HepG2 (cell line): ENCODE data around the gene RERE. TPM values are rescaled to one million over a fixed set of nuclear protein-coding genes. Genes with fewer than 3 reads are reported as not detected.

Source experiments
- ADNP ChIP-seq: sonication (generic); formaldehyde crosslinking; IDR thresholded peaks from 2 replicates; pipeline ENCODE4 v1.4.0; 2020; ENCODE audit warnings: missing genetic modification reagents
- E2F2 ChIP-seq: sonication (generic); formaldehyde crosslinking; IDR thresholded peaks from 2 replicates; pipeline ENCODE4 v1.4.0; 2020; ENCODE audit warnings: missing genetic modification reagents, borderline replicate concordance
- GLI4 ChIP-seq: sonication (generic); formaldehyde crosslinking; IDR thresholded peaks from 2 replicates; pipeline ENCODE4 v1.5.1; 2020; ENCODE audit warnings: missing genetic modification reagents, mild to moderate bottlenecking, moderate library complexity, borderline replicate concordance
- GLMP ChIP-seq: sonication (generic); formaldehyde crosslinking; IDR thresholded peaks from 2 replicates; pipeline ENCODE4 v1.9.0; 2021; ENCODE audit warnings: missing genetic modification reagents, mild to moderate bottlenecking, borderline replicate concordance
- HNRNPLL ChIP-seq: fragments of 200-400 bp; formaldehyde crosslinking; IDR thresholded peaks from 2 replicates; pipeline ENCODE4 v1.6.1; 2017; ENCODE audit warnings: mild to moderate bottlenecking, low read depth, low read length; ENCODE audit not compliant: poor library complexity, severe bottlenecking
- JUN ChIP-seq: sonication (generic); formaldehyde crosslinking; IDR thresholded peaks from 2 replicates; pipeline ENCODE4 v1.4.0; 2020; ENCODE audit warnings: mild to moderate bottlenecking, missing genetic modification reagents
- KAT8 ChIP-seq: IDR thresholded peaks from 2 replicates; pipeline ENCODE4 v1.6.1; 2016; ENCODE audit warnings: missing genetic modification reagents, missing compliant biosample characterization
- KMT2B ChIP-seq: IDR thresholded peaks from 2 replicates; pipeline ENCODE4 v1.6.1; 2016; ENCODE audit warnings: missing genetic modification reagents, missing compliant biosample characterization
- MBD4 ChIP-seq: IDR thresholded peaks from 2 replicates; pipeline ENCODE4 v1.6.1; 2012; ENCODE audit warnings: low read length, inconsistent platforms, borderline replicate concordance
- PBX3 ChIP-seq: sonication (generic); formaldehyde crosslinking; IDR thresholded peaks from 2 replicates; pipeline ENCODE4 v1.8.1; 2023; ENCODE audit warnings: missing genetic modification reagents, inconsistent platforms, borderline replicate concordance
- PCBP1 ChIP-seq: fragments of 200-400 bp; formaldehyde crosslinking; IDR thresholded peaks from 2 replicates; pipeline ENCODE4 v1.6.1; 2017; ENCODE audit warnings: mild to moderate bottlenecking, low read depth, low read length, borderline replicate concordance
- PHF20 ChIP-seq: sonication (generic); formaldehyde crosslinking; IDR thresholded peaks from 2 replicates; pipeline ENCODE4 v1.5.0; 2020; ENCODE audit warnings: mild to moderate bottlenecking, missing genetic modification reagents
- POLR2A ChIP-seq, 2 experiments: IDR thresholded peaks; 2 replicates each; pipeline ENCODE4 v1.6.1; 2011; ENCODE audit warnings: low read depth in 2 of 2, low read length in 2 of 2, mild to moderate bottlenecking in 1 of 2, moderate library complexity in 1 of 2; ENCODE audit not compliant: insufficient read depth in 1 of 2
- SRY ChIP-seq: sonication (generic); formaldehyde crosslinking; IDR thresholded peaks from 2 replicates; pipeline ENCODE4 v1.8.0; 2022; ENCODE audit warnings: mild to moderate bottlenecking, missing genetic modification reagents
- ZBTB38 ChIP-seq: sonication (generic); formaldehyde crosslinking; IDR thresholded peaks from 2 replicates; pipeline ENCODE4 v1.5.1; 2020; ENCODE audit warnings: mild to moderate bottlenecking, missing genetic modification reagents
- ZFP37 ChIP-seq: sonication (generic); formaldehyde crosslinking; IDR thresholded peaks from 2 replicates; pipeline ENCODE4 v1.4.0; 2020; ENCODE audit warnings: missing genetic modification reagents, borderline replicate concordance
- ZNF224 ChIP-seq: sonication (generic); formaldehyde crosslinking; IDR thresholded peaks from 2 replicates; pipeline ENCODE4 v1.5.0; 2020; ENCODE audit warnings: mild to moderate bottlenecking, missing genetic modification reagents
- ZNF225 ChIP-seq: sonication (generic); formaldehyde crosslinking; IDR thresholded peaks from 2 replicates; pipeline ENCODE4 v1.4.0; 2020; ENCODE audit warnings: mild to moderate bottlenecking, missing genetic modification reagents
- ZNF296 ChIP-seq: sonication (generic); formaldehyde crosslinking; conservative IDR thresholded peaks from 2 replicates; pipeline ENCODE4 v1.5.0; 2020; ENCODE audit warnings: mild to moderate bottlenecking, missing genetic modification reagents
- ZNF557 ChIP-seq: sonication (generic); formaldehyde crosslinking; IDR thresholded peaks from 2 replicates; pipeline ENCODE4 v1.4.0; 2020; ENCODE audit warnings: missing genetic modification reagents
- ZNF572 ChIP-seq: sonication (generic); formaldehyde crosslinking; IDR thresholded peaks from 2 replicates; pipeline ENCODE4 v1.5.1; 2020; ENCODE audit warnings: mild to moderate bottlenecking, missing genetic modification reagents
- ZNF687 ChIP-seq: sonication (generic); formaldehyde crosslinking; IDR thresholded peaks from 2 replicates; pipeline ENCODE4 v1.5.1; 2020; ENCODE audit warnings: mild to moderate bottlenecking, missing genetic modification reagents, moderate library complexity
- ZNF891 ChIP-seq: sonication (generic); formaldehyde crosslinking; IDR thresholded peaks from 2 replicates; pipeline ENCODE4 v1.5.0; 2020; ENCODE audit warnings: mild to moderate bottlenecking, missing genetic modification reagents
- ZSCAN20 ChIP-seq: sonication (generic); formaldehyde crosslinking; IDR thresholded peaks from 2 replicates; pipeline ENCODE4 v1.4.0; 2020; ENCODE audit warnings: missing genetic modification reagents, mild to moderate bottlenecking, borderline replicate concordance
- polyA plus RNA-seq, 8 experiments: library from polyadenylated mRNA; depleted of rRNA in 3 of 8; stranded (reverse) in 7 of 8; unstranded in 1 of 8; fragments of >200 nt; fragmentation: Illumina TruSeq in 4 of 8; extraction: Trizol in 4 of 8; gene quantifications; 2 replicates each; pipeline versions ENCODE4 v1.2.1 to v1.2.3, GENCODE V29; 2011 to 2016; ENCODE audit warnings: low read depth in 4 of 8, missing spikeins in 1 of 8, mixed read lengths in 1 of 8; ENCODE audit not compliant: insufficient read depth in 1 of 8
- total RNA-seq, 5 experiments: library from RNA; depleted of rRNA; stranded (reverse); fragments of >200 nt; fragmentation: Illumina TruSeq; extraction: Trizol; gene quantifications; 2 replicates each; pipeline ENCODE4 v1.2.3, GENCODE V29; 2016; ENCODE audit warnings: low read depth in 1 of 5

RERE gene
- total and polyA plus RNA-seq, 2 of the 13 experiments (the other 11 are each of a cell fraction or from before 2014, with no cell fraction given) = 18.3 to 21.9 TPM

GRCh38 chr1:8816831-8817411 lies 519 bp downstream of the RERE start (continued):
- peak; percentile 65; the same call in 1 of the 2 replicates for TF ChIP-seq ZNF687
- no peak for TF ChIP-seq SRY
- 0 out of 2 replicates have a peak, but pooled peaks have one; percentile 29 for TF ChIP-seq ZNF891 (CRISPR knock-in tag)
- TF ChIP-seq ADNP = no peak
- TF ChIP-seq PCBP1 = no peak
- TF ChIP-seq ZNF557 (CRISPR knock-in tag) = no peak
- no peak for TF ChIP-seq JUN (CRISPR knock-in tag)
- no peak for TF ChIP-seq GLMP (CRISPR knock-in tag)
- peak; percentile 74; the same call in 1 of the 2 replicates for TF ChIP-seq ZNF225
- TF ChIP-seq E2F2 = no peak
- no peak for TF ChIP-seq ZFP37 (CRISPR knock-in tag)
- TF ChIP-seq ZNF224 = no peak
- TF ChIP-seq PBX3 (CRISPR knock-in tag) = no peak
- no peak for TF ChIP-seq HNRNPLL
- TF ChIP-seq ZNF572 (CRISPR knock-in tag) = no peak
- no peak for TF ChIP-seq MBD4
- no peak for TF ChIP-seq ZSCAN20 (CRISPR knock-in tag)
- TF ChIP-seq ZBTB38 (CRISPR knock-in tag) = no peak
- TF ChIP-seq GLI4 (CRISPR knock-in tag) = no peak; the same call in 1 of the 2 replicates
- TF ChIP-seq KMT2B (CRISPR knock-in tag) = peak; percentile 8; the same call in 1 of the 2 replicates
- TF ChIP-seq POLR2A (IDR thresholded peaks at IDR 0.05; ENCODE audit: insufficient read depth in 1 of 2, low read depth in 2 of 2, low read length in 2 of 2) = 0 out of 4 replicates have a peak, but pooled peaks of 1 of the 2 experiments have one; percentile 40
- no peak for TF ChIP-seq ZNF296 (CRISPR knock-in tag)
- no peak for TF ChIP-seq PHF20 (CRISPR knock-in tag)
- no peak for TF ChIP-seq KAT8
